Measurements from ENCODE around the gene CUZD1.
"Not testable (repeated sequence)": the region's sequence is repeated elsewhere in the genome, so short reads cannot be mapped to it uniquely, and the experiment has no call there.

Gene CUZD1, protein sequence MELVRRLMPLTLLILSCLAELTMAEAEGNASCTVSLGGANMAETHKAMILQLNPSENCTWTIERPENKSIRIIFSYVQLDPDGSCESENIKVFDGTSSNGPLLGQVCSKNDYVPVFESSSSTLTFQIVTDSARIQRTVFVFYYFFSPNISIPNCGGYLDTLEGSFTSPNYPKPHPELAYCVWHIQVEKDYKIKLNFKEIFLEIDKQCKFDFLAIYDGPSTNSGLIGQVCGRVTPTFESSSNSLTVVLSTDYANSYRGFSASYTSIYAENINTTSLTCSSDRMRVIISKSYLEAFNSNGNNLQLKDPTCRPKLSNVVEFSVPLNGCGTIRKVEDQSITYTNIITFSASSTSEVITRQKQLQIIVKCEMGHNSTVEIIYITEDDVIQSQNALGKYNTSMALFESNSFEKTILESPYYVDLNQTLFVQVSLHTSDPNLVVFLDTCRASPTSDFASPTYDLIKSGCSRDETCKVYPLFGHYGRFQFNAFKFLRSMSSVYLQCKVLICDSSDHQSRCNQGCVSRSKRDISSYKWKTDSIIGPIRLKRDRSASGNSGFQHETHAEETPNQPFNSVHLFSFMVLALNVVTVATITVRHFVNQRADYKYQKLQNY

DNA sequence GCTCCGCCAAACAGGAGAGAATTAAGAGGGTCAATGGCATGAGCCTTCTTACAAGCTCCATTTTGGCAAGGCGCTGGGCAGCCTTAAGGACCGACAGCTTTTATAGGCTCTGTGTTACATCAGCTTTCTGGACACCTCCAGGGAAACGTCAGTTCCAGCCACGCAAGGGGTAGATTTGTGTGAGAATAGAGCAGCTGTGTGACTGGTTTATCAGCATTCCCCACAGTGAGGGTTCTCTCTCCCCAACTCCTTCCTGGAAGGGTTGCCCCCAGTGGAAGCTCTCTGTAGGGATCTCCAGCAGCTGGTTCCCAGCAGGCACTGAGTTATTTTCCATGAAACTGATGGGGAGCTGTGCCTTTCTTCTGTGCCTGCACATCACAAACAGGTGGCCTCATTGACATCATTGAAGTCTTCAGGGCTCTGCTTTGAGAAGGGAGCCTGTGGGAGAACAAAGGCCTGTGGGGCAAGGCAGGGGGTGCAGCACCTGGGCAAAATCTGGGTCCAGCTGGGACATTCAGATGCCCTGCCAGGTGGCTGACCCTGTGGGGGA, at the start of gene CUZD1:
Gene CUZD1, minus strand, starts transcription at position 75 of the 550 bp plus-strand sequence. Its CDS starts 14 bp downstream, at position 61.
- peak in 1 of 2 experiments; percentile 57 for DNase-seq (ENCODE audit: low read depth in 1 of 2, low spot score in 1 of 2)
- no peak for TF ChIP-seq JUND (IDR thresholded peaks at IDR 0.05; ENCODE audit: low read depth)

DNA sequence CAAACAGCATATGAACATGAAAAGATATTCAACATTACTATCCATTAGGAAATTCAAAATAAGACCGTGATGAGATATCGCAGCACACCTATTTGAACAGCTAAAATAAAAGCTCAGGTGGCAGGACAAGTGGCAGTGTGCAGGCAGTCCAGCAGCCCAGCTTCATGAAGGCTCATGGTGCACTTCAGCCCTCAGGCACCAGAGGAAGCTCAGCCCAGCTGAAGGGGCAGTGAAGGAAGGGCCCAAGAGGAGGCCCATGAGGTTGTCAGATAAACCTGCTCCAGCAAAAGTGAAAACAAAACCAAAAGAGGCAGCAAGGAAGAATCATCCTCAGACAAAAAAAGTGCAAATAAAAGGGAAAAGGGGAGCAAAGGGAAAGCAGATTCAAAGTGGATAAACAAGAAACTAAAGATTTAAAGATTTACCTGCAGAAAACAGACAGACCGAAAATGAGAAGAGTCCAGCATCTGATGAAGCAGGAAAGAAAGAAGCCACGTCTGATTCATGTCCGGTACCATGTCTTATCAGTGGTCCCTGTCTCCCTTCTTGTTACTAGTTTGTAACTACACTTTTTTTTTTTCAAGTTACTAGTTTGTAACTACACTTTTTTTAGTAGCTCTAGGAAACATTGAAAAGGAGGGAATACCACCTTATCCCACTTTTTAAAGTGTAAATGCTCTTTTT, 48.7 kb upstream of the CUZD1 start:
- no peak for DNase-seq (ENCODE audit: low read depth in 1 of 2, low spot score in 1 of 2)

More for the DNA sequence above, at the start of gene CUZD1:
- in situ Hi-C loops (cut with HindIII; ENCODE audit: low pct_unique_long_range_greater_than_20kb, low sequenced_read_pairs) = no loop called here

DNA sequence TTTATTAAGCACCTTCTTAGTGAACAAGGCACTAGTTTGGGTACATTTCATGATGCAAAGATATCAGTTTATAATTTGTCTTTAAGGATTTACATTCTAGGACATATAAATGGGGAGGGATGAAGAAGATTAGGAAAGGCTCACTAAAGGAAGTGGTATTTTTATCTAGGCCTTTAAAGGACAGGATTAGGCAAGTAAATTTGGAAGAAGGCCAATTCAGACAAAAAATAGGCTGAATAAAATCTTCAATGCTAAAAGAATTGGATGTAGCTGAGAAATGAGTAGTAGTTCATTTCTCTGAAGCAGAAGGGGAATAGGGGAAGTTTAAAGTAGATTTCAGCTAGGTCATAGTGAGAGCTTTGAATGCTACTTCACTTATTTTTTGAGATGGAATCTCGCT, 38.5 kb upstream of the CUZD1 start:
- in situ Hi-C loops (cut with HindIII; ENCODE audit: low pct_unique_long_range_greater_than_20kb, low sequenced_read_pairs) = no loop called here
- no peak for DNase-seq (ENCODE audit: low read depth in 1 of 2, low spot score in 1 of 2)
- TF ChIP-seq JUND (IDR thresholded peaks at IDR 0.05; ENCODE audit: low read depth) = no peak

More for the DNA sequence above, 48.7 kb upstream of the CUZD1 start:
- TF ChIP-seq JUND (IDR thresholded peaks at IDR 0.05; ENCODE audit: low read depth) = no peak
- in situ Hi-C loops (cut with HindIII; ENCODE audit: low pct_unique_long_range_greater_than_20kb, low sequenced_read_pairs) = no loop called here

DNA sequence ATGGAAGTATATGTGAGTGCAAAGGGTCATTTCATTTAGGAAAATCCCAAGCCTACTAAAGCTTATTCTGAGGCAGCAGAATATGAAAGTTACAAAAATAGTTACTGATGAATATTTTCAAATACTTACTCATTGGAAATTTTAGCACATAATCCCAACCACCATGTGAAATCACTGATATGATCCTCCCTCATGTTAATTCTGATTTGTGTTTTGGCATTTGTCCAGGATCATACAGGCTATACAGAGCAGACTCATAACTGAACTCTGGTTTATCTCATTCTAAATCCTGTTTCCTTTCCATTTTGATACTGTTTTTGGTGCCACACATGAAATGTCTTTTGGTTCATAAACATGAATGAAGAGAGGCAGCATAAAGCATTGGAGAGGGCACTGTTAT, 37.1 kb upstream of the CUZD1 start:
- TF ChIP-seq JUND (IDR thresholded peaks at IDR 0.05; ENCODE audit: low read depth) = no peak
- in situ Hi-C loops (cut with HindIII; ENCODE audit: low pct_unique_long_range_greater_than_20kb, low sequenced_read_pairs) = no loop called here
- no peak for DNase-seq (ENCODE audit: low read depth in 1 of 2, low spot score in 1 of 2)

DNA sequence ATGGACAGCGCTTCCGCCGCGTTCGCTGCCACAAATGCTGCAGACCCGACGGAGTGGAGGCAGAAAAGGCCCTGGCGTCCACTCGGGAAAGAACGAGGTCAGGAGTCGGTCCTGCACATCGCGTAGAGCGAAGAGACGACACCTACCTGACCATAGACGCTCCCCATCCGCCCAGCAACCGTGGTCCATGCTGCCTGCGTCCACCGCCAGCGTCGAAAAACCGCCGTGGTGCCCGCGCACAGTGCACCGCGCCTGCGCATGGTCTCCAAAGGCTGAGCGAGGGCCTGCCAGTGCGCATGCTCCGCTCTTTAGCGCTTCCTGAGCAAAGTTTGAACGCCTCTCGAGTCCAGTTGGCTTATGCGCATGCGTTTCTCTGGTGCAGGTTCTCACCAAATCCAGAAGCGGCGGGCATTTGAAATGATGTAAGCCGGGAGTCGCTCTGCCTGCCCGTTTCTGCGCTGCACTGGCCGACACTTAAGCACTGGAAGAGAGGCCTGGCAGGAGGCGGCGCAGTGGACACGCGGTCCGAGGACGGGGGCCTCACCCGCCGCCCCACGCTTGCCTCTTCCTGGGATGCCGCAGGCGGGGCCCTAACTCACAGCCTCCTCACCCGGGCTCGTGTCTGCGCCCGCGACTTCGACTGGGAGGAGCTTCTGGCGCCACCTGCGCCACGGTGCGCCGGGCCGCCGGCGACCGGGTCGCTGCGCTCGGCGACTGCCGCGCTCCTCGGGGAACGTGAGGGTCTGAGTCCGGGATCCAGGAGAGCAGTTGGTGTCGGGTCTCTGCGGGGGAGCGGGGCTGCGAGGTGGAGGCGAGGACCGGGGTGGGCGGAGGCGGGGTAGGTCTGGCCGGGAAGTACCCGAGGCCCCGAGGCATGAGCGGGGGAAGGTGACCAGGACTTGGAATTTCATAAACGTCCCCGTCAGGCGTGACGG, 33.9 kb upstream of the CUZD1 start, which contains the start of gene FAM24B:
Gene FAM24B, minus strand, starts transcription at position 243 of the 935 bp plus-strand sequence. CDS start 29,066 bp downstream, outside the sequence.
- in situ Hi-C loops (cut with HindIII; ENCODE audit: low pct_unique_long_range_greater_than_20kb, low sequenced_read_pairs) = no loop called here
- no peak for TF ChIP-seq JUND (IDR thresholded peaks at IDR 0.05; ENCODE audit: low read depth)
- peak; percentile 86 to 98 for DNase-seq (ENCODE audit: low read depth in 1 of 2, low spot score in 1 of 2)

DNA sequence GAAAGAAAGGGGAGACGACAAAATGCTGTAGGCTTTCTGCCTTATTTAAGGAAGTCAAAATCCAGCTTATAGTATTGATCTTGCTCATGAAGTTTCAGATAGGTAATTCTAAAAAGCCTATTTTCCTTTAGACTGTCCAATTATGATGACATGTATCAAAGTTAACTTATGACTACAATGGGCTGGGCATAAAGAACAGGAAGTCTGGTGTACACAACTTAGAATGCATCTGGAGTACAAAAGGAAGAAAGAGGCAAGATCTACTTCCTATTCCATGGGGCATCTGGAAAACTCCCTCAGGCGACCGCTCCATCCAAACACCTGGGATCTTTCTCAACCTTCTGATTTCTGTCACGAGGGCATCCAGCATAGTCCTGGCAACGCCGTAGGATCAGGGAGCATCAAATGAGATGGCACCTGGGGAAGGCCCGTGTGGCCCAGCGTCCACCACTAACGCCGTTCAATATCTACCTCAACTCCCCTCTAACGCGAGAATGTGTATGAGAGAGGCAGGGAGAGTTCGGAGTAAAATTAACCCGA, 33.2 kb upstream of the CUZD1 start:
- no peak for TF ChIP-seq JUND (IDR thresholded peaks at IDR 0.05; ENCODE audit: low read depth)
- no peak for DNase-seq (ENCODE audit: low read depth in 1 of 2, low spot score in 1 of 2)
- in situ Hi-C loops (cut with HindIII; ENCODE audit: low pct_unique_long_range_greater_than_20kb, low sequenced_read_pairs) = no loop called here

DNA sequence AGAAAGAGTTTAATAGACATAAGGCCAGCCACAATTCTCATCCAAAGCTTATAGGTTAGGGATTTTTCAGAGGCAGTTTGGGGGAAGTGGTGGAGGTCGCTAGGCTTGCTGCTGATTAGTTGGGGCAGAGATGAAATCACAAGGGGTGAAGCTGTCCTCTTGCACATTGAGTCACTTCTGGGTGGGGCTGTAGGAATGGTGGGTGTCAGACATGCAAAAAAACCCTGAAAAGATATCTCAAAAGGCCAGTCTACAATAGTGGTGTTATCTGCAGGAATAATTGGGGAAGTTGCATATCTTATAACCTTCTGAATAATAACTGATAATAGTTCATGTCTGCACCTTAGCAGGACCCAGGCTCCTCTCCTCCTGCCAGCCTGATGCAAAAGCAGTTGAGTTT, 31.6 kb upstream of the CUZD1 start:
- no peak for TF ChIP-seq JUND (IDR thresholded peaks at IDR 0.05; ENCODE audit: low read depth)
- DNase-seq (ENCODE audit: low read depth in 1 of 2, low spot score in 1 of 2) = no peak
- in situ Hi-C loops (cut with HindIII; ENCODE audit: low pct_unique_long_range_greater_than_20kb, low sequenced_read_pairs) = no loop called here

DNA sequence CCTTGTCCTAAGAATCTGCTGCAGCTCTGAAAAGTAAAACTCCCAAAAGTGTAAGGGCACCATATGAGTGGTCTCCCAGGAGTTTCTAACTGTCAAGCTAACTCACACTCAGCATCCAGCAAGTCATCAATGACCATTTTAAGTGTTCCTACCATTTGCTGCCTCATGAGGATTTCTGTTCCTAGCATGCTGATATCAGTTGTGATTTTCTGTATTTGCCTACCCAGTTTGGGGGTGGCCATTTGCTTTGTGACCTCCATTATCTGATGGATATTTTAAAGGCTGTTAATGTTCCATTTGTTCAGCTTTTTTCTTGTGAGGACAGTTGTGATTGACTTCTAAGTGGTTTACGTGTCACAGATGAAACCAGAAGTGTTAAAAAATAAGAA, 30.8 kb upstream of the CUZD1 start:
- TF ChIP-seq JUND (IDR thresholded peaks at IDR 0.05; ENCODE audit: low read depth) = no peak
- in situ Hi-C loops (cut with HindIII; ENCODE audit: low pct_unique_long_range_greater_than_20kb, low sequenced_read_pairs) = no loop called here
- DNase-seq (ENCODE audit: low read depth in 1 of 2, low spot score in 1 of 2) = no peak

DNA sequence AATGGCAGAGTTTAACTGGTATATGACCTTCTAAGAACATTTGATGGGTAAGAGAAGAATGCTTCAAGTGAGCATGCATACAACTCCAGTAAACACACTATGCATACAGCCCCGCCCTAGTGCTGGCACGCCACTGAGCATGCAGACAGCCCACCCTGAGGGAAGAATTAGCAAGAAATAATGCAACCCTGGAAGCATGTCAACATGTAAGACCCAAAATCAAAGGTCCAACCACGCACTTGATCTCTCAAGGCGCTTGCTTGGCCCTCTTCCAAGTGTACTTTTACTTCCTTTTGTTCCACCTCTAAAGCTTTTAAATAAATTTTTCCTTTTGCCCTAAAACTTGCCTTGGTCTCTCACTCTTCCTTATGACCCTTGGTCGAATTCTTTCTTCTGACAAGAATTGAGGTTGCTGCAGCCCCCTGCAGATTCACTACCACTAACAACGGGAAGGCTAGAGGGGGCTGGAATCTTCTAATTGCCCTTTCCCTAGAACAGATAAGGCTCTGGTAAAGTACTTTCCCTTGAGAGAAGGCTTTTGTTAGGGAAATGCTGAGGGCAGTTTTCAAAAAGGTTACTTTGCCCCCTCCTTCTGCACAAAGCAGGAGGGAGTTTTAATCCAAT, 30.3 kb upstream of the CUZD1 start:
- in situ Hi-C loops (cut with HindIII; ENCODE audit: low pct_unique_long_range_greater_than_20kb, low sequenced_read_pairs) = no loop called here
- DNase-seq (ENCODE audit: low read depth in 1 of 2, low spot score in 1 of 2) = no peak
- TF ChIP-seq JUND (IDR thresholded peaks at IDR 0.05; ENCODE audit: low read depth) = no peak

DNA sequence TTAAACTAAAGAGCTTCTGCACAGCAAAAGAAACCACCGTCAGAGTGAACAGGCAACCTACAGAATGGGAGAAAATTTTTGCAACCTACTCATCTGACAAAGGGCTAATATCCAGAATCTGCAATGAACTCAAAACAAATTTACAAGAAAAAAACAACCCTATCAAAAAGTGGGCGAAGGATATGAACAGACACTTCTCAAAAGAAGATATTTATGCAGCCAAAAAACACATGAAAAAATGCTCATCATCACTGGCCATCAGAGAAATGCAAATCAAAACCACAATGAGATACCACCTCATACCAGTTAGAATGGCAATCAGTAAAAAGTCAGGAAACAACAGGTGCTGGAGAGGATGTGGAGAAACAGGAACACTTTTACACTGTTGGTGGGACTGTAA, 26.3 kb upstream of the CUZD1 start:
- DNase-seq (ENCODE audit: low read depth in 1 of 2, low spot score in 1 of 2); in situ Hi-C loops (cut with HindIII; ENCODE audit: low pct_unique_long_range_greater_than_20kb, low sequenced_read_pairs): not testable (repeated sequence)

DNA sequence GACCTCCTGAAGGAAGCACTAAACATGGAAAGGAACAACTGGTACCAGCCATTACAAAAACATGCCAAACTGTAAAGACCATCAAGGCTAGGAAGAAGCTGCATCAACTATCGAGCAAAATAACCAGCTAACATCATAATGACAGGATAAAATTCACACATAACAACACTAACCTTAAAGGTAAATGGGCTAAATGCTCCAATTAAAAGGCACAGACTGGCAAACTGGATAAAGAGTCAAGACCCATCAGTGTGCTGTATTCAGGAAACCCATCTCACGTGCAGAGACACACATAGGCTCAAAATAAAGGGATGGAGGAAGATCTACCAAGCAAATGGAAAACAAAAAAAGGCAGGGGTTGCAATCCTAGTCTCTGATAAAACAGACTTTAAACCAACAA, 23.1 kb upstream of the CUZD1 start:
- in situ Hi-C loops (cut with HindIII; ENCODE audit: low pct_unique_long_range_greater_than_20kb, low sequenced_read_pairs); DNase-seq (ENCODE audit: low read depth in 1 of 2, low spot score in 1 of 2): not testable (repeated sequence)

DNA sequence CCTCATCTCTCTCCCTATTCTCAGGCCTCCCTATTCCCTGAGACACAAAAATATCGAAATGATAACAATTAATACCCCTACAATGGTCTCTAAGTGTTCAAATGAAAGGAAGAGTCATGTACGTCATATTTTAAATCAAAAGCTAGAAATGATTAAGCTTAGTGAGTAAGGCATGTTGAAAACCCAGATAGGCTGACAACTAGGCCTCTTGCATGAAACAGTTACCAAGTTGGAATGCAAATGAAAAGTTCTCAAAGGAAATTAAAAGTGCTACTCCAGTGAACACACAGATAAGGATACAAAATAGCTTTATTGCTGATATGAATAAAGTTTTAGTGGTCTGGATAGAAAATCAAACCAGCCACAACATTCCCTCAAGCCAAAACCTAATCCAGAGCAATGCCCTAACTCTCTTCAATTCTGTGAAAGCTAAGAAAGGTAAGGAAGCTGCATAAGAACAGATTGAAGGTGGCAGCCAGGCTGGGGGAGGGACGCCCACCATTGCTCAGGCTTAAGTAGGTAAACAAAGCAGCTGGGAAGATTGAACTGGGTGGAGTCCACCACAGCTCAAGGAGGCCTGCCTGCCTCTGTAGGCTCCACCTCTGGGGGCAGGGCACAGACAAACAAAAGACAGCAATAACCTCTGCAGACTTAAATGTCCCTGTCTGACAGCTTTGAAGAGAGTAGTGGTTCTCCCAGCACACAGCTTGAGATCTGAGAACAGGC, 21.3 kb upstream of the CUZD1 start:
- DNase-seq (ENCODE audit: low read depth in 1 of 2, low spot score in 1 of 2); in situ Hi-C loops (cut with HindIII; ENCODE audit: low pct_unique_long_range_greater_than_20kb, low sequenced_read_pairs): not testable (repeated sequence)
